Measurements from ENCODE around the gene LRP5.

- TF ChIP-seq CTCF (conservative IDR thresholded peaks at IDR 0.05) (no peak), EZH2 (IDR thresholded peaks at IDR 0.05; ENCODE audit: low read depth) (no peak)
These were observed 145.5 kb downstream of the LRP5 start for GRCh38 chr11:68457898-68458249.
